ENCODE measurements around the gene NUP153. TPM values are rescaled to one million over a fixed set of nuclear protein-coding genes. Genes with fewer than 3 reads are reported as not detected.

NUP153 gene
- total and polyA plus RNA-seq, 2 of the 8 experiments (the other 6 are each of a cell fraction or from before 2014, with no cell fraction given), result 47.0 to 84.8 TPM

DNA sequence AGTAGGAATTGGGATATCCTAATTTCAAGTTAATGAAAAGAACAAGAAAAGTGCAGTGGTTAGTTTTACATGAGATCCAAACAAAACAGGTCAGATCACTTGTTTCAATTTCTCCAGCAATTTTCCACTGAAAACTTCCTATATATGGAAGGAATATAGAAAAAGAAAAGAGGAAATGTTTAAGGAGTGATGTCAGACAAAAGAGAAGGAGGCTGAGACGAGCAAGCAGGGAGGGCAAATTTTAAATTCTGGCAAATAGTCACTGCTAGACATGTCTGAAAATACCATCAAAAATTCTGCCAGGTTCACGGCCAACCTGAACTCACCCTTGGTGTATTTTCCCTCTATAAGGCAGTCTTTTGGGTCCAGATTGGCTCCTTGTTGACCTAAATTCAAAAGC is 9.5 kb upstream of the NUP153 start (continued):
- TF ChIP-seq, protein P1, sequence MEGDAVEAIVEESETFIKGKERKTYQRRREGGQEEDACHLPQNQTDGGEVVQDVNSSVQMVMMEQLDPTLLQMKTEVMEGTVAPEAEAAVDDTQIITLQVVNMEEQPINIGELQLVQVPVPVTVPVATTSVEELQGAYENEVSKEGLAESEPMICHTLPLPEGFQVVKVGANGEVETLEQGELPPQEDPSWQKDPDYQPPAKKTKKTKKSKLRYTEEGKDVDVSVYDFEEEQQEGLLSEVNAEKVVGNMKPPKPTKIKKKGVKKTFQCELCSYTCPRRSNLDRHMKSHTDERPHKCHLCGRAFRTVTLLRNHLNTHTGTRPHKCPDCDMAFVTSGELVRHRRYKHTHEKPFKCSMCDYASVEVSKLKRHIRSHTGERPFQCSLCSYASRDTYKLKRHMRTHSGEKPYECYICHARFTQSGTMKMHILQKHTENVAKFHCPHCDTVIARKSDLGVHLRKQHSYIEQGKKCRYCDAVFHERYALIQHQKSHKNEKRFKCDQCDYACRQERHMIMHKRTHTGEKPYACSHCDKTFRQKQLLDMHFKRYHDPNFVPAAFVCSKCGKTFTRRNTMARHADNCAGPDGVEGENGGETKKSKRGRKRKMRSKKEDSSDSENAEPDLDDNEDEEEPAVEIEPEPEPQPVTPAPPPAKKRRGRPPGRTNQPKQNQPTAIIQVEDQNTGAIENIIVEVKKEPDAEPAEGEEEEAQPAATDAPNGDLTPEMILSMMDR (IDR thresholded peaks at IDR 0.05; ENCODE audit: control extremely low read depth in 1 of 3, insufficient read depth in 1 of 3, low read depth in 1 of 3, low read length in 3 of 3), result no peak
- TF ChIP-seq JUND (IDR thresholded peaks at IDR 0.05; ENCODE audit: low read length) (no peak), RBBP5 (IDR thresholded peaks at IDR 0.05; ENCODE audit: borderline replicate concordance, low read depth, low read length) (no peak), SIN3A (conservative IDR thresholded peaks at IDR 0.05 in 1 of 2, IDR thresholded peaks at IDR 0.05 in 1 of 2; ENCODE audit: low read depth in 1 of 2, low read length in 2 of 2) (no peak), CREB1 (IDR thresholded peaks at IDR 0.05) (no peak)
